ENCODE data around the gene ZNF277.
"Not testable (repeated sequence)": the region's sequence is repeated elsewhere in the genome, so short reads cannot be mapped to it uniquely, and the experiment has no call there.

ZNF277 gene

GRCh38 chr7:112279042-112279441 lies 72.5 kb downstream of the ZNF277 start:
- DNase-seq (ENCODE audit: low read depth): no peak
- no peak overlapping the region for H3K4me3 ChIP-seq (ENCODE audit: low read depth, low read length)

- H3K4me3 ChIP-seq (ENCODE audit: low read depth, low read length): no peak overlapping the region
- no peak for DNase-seq (ENCODE audit: low read depth)
Observed at GRCh38 chr7:112280267-112280666, 73.8 kb downstream of the ZNF277 start.

- no peak for DNase-seq (ENCODE audit: low read depth)
- no peak overlapping the region for H3K4me3 ChIP-seq (ENCODE audit: low read depth, low read length)
Observed at GRCh38 chr7:112282476-112283188, 76.1 kb downstream of the ZNF277 start.

GRCh38 chr7:112283382-112283910 lies 77.0 kb downstream of the ZNF277 start:
- DNase-seq (ENCODE audit: low read depth): no peak
- no peak overlapping the region for H3K4me3 ChIP-seq (ENCODE audit: low read depth, low read length)

GRCh38 chr7:112286250-112287086 lies 80.0 kb downstream of the ZNF277 start:
- no peak for DNase-seq (ENCODE audit: low read depth)
- no peak overlapping the region for H3K4me3 ChIP-seq (ENCODE audit: low read depth, low read length)

- DNase-seq (ENCODE audit: low read depth): no peak
- no peak overlapping the region for H3K4me3 ChIP-seq (ENCODE audit: low read depth, low read length)
Observed at GRCh38 chr7:112288301-112288700, 81.8 kb downstream of the ZNF277 start.

- peak; percentile 4 for DNase-seq (ENCODE audit: low read depth)
Observed at GRCh38 chr7:112290065-112290464, 83.6 kb downstream of the ZNF277 start.

GRCh38 chr7:112292162-112292561 lies 85.7 kb downstream of the ZNF277 start:
- H3K4me3 ChIP-seq (ENCODE audit: low read depth, low read length): no peak overlapping the region
- DNase-seq (ENCODE audit: low read depth): no peak

More at GRCh38 chr7:112290065-112290464, 83.6 kb downstream of the ZNF277 start:
- H3K4me3 ChIP-seq (ENCODE audit: low read depth, low read length): no peak overlapping the region

GRCh38 chr7:112293416-112293815 lies 86.9 kb downstream of the ZNF277 start:
- H3K4me3 ChIP-seq (ENCODE audit: low read depth, low read length): no peak overlapping the region
- DNase-seq (ENCODE audit: low read depth): no peak

- H3K4me3 ChIP-seq (ENCODE audit: low read depth, low read length): no peak overlapping the region
- no peak for DNase-seq (ENCODE audit: low read depth)
Observed at GRCh38 chr7:112296432-112296831, 89.9 kb downstream of the ZNF277 start.

- H3K4me3 ChIP-seq (ENCODE audit: low read depth, low read length): no peak overlapping the region
- no peak for DNase-seq (ENCODE audit: low read depth)
Observed at GRCh38 chr7:112297681-112298080, 91.2 kb downstream of the ZNF277 start.

GRCh38 chr7:112298543-112299100 lies 92.1 kb downstream of the ZNF277 start:
- no peak for DNase-seq (ENCODE audit: low read depth)
- H3K4me3 ChIP-seq (ENCODE audit: low read depth, low read length): no peak overlapping the region

GRCh38 chr7:112300072-112300471 lies 93.6 kb downstream of the ZNF277 start:
- no peak for DNase-seq (ENCODE audit: low read depth)
- H3K4me3 ChIP-seq (ENCODE audit: low read depth, low read length): no peak overlapping the region

- H3K4me3 ChIP-seq (ENCODE audit: low read depth, low read length): no peak overlapping the region
- DNase-seq (ENCODE audit: low read depth): no peak
Observed at GRCh38 chr7:112300831-112301407, 94.4 kb downstream of the ZNF277 start.

- DNase-seq (ENCODE audit: low read depth): no peak
- H3K4me3 ChIP-seq (ENCODE audit: low read depth, low read length): no peak overlapping the region
Observed at GRCh38 chr7:112302566-112302965, 96.1 kb downstream of the ZNF277 start.

GRCh38 chr7:112306903-112307302 lies 100.4 kb downstream of the ZNF277 start:
- DNase-seq (ENCODE audit: low read depth): no peak
- no peak overlapping the region for H3K4me3 ChIP-seq (ENCODE audit: low read depth, low read length)

- H3K4me3 ChIP-seq (ENCODE audit: low read depth, low read length): no peak overlapping the region
- no peak for DNase-seq (ENCODE audit: low read depth)
Observed at GRCh38 chr7:112307506-112307905, 101.0 kb downstream of the ZNF277 start.

- DNase-seq (ENCODE audit: low read depth): no peak
- no peak overlapping the region for H3K4me3 ChIP-seq (ENCODE audit: low read depth, low read length)
Observed at GRCh38 chr7:112308974-112309373, 102.5 kb downstream of the ZNF277 start.

- not testable (repeated sequence) for H3K4me3 ChIP-seq (ENCODE audit: low read depth, low read length); DNase-seq (ENCODE audit: low read depth)
Observed at GRCh38 chr7:112316803-112317202, 110.3 kb downstream of the ZNF277 start.

- no peak overlapping the region for H3K4me3 ChIP-seq (ENCODE audit: low read depth, low read length)
- no peak for DNase-seq (ENCODE audit: low read depth)
Observed at GRCh38 chr7:112322070-112322469, 115.6 kb downstream of the ZNF277 start.
